ENCODE results near the gene ZNF213.
"Not testable (repeated sequence)": the region's sequence is repeated elsewhere in the genome, so short reads cannot be mapped to it uniquely, and the experiment has no call there.

ZNF213 gene

DNA sequence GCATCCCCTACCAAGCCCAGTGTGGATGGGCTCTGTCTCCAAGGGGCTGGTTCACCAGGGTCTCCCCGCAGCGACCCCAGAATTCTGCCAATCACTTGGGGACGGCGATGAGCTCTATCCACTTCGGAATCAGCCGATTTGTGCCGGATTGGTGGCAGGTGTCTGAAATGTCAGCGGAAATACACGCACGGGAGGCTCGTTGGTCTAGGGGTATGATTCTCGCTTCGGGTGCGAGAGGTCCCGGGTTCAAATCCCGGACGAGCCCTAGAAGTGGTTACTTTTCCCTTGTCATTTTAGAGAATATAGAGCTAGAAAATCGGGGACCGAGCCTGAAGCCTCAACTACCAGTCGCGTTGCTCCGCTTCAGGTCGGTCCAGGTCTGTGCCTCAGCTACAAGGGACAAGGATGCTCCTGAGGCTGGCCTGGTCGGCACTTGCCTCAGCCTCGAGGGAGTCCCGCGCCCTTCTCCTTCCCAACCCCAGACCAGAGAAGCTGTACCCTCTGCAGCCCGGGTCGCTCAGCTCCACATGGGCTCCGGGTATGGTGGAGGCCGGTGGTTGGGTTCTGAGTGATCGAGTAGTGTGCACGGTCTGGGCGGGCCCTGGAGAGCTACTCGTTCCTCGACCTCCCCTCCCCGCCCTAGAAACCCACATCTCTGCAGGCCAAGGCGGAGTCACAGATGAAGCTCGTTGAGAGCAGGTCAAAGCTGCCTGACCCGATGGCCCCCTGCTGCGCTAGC, 37.2 kb downstream of the ZNF213 start:
- DNase-seq = peak; percentile 77

DNA sequence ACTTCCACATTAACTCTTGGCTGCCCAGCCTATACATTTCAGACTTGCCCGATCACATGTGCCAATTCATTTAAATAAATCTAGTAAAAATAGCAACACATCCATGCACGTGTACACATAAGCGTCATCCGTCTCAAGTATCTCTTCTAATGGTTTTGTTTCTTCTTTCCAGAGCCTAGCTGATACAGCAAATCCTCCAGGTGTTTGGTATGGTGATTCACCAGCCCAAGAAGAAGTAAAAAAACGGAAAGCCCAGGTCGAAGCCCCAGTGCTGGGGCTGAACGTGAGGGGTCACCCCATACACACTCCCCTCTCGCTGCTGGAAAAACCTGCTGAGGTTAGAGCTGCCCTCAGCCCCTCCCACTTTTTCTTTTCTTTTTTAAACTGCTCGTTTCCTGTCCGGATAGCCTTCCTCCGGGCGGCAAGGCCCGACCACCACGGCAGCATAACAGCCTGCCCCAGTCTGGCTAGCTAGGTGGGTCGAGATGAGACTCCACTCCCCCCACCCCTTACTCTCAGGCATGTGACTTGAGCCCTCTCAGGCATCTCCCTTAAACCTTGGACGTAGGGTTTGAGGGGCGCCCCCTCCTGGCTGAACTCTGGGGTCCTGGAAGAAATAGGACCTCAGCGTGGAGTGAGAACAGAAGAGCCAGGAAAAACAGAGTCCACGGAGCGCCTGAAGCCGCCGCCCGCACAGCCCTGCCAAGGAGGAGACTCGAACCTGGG, 39.2 kb downstream of the ZNF213 start:
- DNase-seq = peak; percentile 42

DNA sequence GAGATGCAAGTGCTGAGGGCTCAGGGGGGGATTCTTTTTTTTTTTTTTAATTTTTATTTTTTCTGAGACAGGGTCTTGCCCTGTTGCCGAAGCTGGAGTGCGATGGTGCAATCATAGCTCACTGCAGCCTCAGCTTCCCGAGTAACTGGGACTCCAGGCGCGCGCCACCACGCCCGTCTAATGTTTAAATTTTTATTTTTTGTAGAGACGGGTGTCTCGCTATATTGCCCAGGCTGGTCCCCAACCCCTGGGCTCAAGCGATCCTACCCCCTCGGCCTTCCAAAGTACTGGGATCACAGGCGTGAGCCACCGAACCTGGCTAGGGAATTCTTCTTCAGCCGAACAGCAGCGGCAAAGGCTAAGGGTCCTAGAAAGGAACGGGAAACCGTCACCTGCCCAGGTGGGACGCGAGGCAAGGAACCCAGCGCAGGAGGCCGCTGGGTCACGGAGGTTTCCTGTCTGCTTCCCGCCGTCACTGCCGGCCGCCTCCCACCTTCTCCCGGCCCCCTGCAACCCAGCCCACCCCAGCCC, 39.9 kb downstream of the ZNF213 start:
- DNase-seq = no peak

- DNase-seq = peak; percentile 61
Measured at GRCh38 chr16:3175157-3176093, 40.6 kb downstream of the ZNF213 start.

- no peak for DNase-seq
Measured at GRCh38 chr16:3179651-3180050, 44.8 kb downstream of the ZNF213 start.

DNA sequence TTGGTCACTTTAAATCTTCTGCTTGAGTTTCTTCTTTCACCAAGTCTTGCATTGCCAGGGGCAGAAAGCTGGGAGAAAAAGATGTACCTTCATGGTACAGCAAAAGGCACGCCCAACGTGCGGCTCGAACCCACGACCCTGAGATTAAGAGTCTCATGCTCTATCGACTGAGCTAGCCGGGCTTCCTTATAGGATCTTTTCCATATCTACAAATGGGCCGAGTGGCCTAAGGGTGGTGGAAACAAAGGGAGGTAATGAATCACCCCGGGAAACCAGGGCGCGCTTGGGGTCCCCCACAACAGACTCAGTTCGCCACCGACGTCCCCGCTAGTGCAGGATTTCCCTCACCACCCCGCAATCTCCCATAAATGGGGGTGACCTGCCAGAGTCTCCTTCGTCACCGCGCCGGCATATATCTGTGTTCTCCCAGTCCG, 45.6 kb downstream of the ZNF213 start:
- peak; percentile 34 for DNase-seq

GRCh38 chr16:3182293-3182607, 47.4 kb downstream of the ZNF213 start:
- not testable (repeated sequence) for DNase-seq

DNA sequence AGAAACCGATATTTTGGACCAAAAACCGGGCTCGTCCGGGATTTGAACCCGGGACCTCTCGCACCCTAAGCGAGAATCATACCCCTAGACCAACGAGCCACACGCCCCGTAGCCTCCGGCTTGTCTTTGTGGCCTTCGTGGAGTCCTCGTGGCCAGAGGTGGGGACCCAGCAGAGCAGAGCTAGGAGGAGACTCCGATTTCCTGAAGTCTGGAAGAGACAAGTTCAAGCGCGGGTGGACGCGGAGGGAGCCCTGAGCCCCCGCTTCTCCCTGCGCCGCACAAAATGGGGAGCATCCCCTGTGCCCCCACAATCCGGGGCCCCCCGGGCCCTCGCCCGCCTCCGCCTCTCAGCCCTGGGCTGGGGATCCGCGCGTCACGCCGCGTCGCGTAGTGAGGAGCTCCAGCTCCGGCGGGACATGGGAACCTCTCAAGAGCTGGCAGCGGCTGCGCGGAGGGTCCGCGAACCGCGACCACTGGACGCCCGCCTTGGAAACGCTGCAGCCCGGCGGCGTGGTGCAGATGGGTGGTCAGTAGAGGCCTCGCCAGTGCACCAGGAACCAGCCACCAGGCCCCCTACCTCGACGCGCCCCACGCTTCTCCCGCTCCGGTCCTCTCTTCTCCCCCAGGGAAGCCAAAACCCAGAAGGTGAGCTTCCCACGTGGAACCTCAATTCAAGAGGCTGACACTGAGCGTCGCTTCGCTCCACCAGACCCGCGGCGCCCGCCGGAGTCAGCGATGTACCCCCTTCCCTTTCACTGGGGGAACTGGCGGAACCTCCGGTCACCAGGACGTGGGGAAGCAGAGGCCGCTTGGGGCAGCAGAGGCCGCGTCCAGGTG, 48.0 kb downstream of the ZNF213 start:
- peak; percentile 77 for DNase-seq

DNA sequence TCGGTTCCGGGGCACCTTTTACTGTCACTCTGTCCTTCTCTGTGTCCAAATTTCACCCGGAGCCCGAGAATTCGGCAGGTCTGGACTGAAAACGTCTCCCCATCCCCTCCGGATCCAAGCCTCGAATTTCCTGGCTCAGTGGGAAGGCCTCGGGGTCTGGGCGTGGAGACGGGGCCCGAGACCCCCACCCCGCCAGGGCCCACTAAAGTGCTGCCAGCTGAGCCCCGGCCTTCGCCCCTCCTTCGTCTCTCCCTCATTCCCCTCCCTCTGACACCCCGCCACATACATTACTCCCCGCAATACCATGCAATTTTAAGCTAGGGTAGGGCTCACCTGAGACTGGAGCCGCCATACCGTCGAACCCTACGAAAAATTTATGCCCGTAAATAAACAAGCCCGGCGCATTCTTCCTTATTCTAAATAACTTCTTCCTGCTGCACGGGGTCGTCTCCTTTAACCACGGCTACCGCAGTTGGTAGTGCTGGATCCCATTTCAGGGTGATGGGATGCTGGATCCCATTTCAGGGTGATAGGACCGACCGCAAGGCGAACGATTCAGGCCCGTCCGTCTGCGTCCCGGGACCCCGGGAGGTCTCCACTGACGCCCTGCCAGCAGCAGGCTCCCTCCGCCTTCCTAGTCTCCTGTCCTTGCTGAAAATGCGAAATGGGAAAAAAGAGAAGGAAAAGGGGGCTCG, 48.8 kb downstream of the ZNF213 start:
- peak; percentile 26 for DNase-seq

DNA sequence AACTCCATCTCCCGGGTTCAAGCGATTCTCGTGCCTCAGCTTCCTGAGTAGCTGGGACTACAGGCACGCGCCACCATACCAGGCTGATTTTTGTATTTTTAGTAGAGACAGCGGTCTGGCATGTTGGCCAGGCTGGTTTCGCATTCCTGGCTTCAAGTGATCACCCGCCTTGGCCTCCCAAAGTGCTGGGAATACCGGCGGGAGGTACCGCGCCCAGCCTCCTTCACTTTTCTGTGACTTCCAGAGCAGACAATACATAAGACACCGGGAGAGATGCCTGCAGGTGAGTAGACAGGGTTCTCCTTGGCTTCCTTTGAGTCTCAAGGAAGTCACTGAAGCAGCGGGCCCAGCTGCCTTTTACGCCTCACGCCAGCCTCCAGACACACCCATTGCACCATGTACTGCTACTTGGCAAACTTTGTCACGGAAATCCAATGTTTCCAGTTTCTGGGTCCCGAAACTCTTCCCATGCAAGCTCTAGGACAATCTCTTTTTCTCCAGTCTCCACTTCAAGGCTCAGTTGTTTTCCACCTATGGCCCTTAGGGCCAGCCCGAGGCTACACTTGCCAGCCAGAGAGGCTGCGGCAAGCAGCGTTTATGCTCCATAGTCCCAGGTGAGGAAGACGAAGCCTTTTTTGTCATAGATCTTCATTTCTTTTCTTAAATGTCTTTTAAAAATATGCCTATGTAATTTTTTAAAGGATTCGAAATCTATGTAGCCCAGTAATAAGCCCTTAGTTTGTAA, 52.3 kb downstream of the ZNF213 start:
- no peak for DNase-seq

- DNase-seq = peak; percentile 86
Measured at GRCh38 chr16:3187798-3188674, 53.2 kb downstream of the ZNF213 start, which contains the start of gene OR1F1. Gene OR1F1 (plus strand): TSS chr16:3188204.

DNA sequence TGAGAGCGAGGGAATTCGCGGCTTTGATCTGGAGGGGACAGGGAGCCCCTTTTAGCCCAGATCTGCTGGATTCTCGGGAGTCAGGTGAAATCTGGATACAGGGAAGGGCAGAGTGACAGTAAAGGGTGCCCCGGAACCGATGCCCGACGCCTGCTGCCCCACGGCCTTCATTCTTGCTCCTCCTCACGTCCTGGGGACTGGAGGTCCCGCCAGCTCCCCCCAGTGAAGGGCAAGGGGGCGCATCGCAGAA, 53.8 kb downstream of the ZNF213 start:
- no peak for DNase-seq

DNA sequence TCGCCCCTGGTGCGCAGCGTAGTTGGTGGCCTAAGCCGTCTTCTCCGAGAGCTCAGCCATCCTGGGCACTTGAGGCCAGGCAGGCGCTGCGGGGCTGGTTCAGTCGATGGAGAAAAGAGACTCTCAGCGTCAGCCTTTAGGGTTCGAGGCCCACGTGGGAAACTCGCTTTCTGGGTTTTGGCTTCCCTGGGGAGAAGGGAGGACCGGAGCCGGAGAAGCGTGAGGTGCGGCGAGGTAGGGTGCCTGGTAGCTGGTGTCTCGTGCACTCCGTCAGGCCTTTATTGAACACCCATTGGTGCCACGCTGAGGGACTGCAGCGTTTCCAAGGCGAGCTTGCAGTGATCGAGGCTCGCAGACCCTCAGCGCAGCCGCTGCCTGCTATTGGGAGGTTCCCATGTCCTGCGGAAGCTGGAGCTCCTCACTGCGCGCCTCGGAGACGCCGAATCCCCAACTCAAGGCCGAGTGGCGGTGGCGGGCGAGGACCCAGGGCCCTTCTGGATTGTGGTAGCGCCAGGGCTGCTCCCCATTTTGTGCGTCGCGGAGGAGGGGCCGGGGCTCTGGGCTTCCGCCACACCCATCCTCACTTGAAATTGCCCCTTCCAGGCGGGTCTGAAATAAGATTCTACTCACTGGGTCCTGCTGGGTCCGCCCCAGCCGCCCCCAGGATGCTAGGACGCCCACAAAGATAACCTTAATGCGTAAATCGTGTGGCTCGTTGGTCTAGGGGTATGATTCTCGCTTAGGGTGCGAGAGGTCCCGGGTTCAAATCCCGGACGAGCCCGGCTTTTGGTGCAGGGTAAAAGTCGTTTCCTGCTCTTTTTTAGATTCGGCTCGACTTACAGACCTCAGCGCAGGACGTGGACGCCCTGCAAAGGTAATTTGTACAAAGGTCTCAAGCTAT, 54.3 kb downstream of the ZNF213 start:
- peak; percentile 81 for DNase-seq

DNA sequence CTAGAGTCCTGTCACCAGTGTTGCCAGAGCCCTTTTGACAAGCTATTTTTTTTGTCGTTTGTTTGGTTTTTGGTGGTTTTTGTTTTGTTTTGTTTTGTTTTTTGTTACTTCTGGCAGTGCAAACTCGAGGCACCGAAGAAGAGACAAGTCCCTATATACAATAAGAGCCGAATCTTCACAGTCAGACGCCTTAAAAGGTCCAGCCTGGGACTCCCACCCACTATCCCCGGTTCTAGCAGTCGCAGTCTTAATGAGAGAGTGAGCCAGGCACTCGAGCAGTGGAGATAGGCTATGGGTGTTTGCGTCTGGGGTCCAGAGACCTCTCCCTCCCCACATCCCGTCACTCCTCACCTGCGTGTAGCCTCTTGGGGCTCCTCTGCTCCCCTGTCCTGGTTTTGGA, 55.0 kb downstream of the ZNF213 start:
- DNase-seq = no peak

DNA sequence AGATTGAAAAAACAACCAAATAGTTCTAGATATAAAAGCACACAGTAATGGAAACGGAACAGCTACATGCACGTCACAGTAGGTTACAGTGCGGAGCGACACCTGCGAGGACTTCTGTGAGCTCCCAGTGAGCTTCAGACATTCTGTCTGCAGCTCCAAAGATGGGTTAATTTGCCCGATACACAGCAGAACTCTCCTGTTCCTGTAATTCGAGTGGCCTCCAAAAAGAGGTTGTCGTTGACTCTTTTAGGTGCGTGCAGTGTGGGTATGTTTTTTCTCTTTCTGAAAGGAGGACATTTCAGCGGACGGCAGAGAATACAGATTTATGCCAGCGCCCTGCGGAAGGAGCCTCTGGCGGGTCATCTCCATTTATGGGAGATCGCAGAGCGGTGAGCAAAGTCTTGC, 56.1 kb downstream of the ZNF213 start:
- DNase-seq = no peak

Measured in fibroblast of skin of right biceps (primary cell).